GM12875 (cell line): ENCODE results near the gene WIZ.

Experiments used
- H3K4me3 ChIP-seq: one replicate; pipeline ENCODE4 v1.5.1; 2011; ENCODE audit warnings: low read depth, low read length, control low read depth
- TF ChIP-seq, protein P1 (sequence below): IDR thresholded peaks from 2 replicates; pipeline ENCODE4 v1.5.1; 2011; ENCODE audit warnings: low read depth, mild to moderate bottlenecking, control low read depth, inconsistent platforms, low read length, moderate library complexity, borderline replicate concordance; ENCODE audit not compliant: insufficient read depth

WIZ gene

DNA sequence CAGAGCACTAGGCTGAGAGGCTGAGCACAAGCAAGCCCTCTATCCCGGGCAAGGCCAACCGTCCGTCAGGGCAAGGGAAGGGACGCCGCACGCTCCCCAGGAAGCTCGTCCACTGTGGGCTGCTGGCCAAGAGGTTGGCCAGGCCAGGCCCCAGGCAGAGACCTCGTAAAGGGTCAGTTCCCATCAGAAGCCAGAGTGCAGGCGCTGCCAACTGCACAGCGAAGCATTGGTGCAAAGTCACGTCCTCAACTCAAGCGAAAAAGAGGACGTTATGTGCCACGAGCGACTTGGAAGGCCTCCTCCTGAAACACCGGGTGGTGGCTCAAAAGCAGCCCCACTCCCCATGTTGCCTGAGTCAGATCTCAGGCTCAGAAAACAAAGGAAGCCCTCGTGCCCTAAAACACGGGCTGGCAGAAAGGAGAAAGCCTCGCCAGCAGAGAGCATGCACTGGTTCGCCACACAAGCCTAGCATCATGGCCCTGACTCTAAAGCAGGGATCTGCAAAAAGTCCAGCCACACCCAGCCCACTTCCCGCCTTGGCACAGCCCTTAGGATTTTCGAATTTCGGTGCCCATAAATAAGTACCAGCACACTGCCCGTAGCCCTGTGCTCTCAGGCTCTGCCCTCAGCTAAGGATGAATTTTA is 74.8 kb downstream of the WIZ start:
- TF ChIP-seq, protein P1, sequence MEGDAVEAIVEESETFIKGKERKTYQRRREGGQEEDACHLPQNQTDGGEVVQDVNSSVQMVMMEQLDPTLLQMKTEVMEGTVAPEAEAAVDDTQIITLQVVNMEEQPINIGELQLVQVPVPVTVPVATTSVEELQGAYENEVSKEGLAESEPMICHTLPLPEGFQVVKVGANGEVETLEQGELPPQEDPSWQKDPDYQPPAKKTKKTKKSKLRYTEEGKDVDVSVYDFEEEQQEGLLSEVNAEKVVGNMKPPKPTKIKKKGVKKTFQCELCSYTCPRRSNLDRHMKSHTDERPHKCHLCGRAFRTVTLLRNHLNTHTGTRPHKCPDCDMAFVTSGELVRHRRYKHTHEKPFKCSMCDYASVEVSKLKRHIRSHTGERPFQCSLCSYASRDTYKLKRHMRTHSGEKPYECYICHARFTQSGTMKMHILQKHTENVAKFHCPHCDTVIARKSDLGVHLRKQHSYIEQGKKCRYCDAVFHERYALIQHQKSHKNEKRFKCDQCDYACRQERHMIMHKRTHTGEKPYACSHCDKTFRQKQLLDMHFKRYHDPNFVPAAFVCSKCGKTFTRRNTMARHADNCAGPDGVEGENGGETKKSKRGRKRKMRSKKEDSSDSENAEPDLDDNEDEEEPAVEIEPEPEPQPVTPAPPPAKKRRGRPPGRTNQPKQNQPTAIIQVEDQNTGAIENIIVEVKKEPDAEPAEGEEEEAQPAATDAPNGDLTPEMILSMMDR = no peak
- H3K4me3 ChIP-seq = no peak overlapping the region

DNA sequence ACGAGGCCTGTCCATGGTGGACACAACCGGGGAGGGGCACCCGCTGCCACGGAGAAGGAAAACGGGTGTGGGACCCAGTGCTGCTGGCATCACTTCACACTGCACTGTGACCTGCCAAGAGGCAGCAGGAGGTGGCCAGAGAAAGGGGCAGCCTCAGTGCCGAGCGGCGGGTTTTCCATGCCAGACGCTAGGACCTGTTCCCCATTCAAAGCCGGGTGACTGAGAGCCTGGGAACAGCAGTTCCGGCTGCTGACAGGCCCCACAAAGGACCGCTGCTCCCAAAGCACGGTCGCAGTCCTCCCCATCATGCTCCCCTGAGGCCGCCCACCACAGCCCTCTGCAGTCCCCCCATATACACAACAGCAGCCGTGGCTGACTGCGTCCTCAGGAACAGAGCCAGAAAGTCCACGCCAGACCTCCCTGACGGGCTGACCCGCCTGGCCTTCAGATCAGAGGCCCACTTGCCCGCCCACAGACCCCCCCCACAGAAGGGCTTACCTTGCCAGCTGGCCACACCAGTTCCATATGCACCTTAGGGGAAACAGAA is 75.6 kb downstream of the WIZ start:
- TF ChIP-seq, protein P1 = no peak
- H3K4me3 ChIP-seq = no peak overlapping the region

DNA sequence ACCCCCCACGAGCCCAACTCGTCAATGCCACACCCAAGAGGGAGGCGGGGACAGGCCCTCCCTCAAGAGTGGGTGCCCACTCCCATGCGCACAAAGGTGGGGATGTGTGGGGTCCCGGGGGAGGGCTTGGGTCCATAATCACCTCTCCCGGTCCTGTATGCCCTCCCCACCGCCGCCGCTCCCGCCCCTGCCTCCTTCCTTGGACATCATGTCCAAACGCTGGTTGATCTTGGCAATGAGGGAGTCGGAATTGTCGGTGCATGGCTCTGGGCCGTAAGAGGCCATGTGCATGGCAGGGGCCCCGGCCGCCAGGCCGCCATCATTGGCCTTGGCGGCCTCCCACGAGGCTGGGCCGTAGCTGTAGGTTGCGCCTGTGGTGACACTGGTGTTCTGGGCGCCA is 76.1 kb downstream of the WIZ start:
- TF ChIP-seq, protein P1 = no peak

DNA sequence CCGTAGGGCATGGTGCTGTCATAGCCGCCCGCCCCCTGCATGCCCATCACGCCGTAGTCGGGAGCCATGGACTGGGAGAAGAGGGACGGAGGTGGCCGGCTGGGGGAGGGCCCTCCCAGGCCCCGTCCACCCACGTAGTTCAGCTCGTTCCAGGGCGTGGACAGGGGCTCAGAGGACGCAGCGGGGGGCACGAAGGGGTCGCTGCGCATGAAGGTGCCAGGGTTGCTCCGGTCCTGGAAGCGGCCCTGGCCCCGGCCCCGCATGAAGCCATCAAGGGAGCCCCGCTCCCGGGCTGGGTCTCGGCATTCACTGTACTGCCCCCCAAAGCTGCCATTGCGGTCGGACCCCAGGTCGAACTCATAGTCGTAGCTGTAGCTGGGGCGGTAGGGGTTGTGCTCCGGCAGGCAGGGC is 76.9 kb downstream of the WIZ start:
- H3K4me3 ChIP-seq = no peak overlapping the region
- TF ChIP-seq, protein P1 = no peak

More for the DNA sequence above, 76.1 kb downstream of the WIZ start:
- no peak overlapping the region for H3K4me3 ChIP-seq

DNA sequence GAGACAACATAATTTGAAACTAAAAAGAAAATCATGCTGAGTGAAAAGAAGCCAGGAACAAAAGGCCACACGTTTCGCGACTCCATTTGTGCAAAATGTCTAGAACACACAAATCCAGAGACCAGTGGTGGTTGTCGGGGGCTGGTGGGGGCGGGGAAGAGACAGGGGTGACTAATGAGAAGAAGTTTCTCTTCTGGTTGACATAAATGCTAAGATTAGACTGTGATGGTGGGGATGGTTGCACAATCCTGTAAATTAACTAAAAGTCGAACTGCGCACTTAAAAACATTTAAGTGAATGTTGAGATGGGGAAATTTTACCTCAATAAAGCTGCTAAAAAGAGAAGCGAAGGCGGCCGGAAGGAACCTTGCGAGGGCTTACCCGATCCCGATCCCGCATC is 77.3 kb downstream of the WIZ start:
- TF ChIP-seq, protein P1 = no peak

DNA sequence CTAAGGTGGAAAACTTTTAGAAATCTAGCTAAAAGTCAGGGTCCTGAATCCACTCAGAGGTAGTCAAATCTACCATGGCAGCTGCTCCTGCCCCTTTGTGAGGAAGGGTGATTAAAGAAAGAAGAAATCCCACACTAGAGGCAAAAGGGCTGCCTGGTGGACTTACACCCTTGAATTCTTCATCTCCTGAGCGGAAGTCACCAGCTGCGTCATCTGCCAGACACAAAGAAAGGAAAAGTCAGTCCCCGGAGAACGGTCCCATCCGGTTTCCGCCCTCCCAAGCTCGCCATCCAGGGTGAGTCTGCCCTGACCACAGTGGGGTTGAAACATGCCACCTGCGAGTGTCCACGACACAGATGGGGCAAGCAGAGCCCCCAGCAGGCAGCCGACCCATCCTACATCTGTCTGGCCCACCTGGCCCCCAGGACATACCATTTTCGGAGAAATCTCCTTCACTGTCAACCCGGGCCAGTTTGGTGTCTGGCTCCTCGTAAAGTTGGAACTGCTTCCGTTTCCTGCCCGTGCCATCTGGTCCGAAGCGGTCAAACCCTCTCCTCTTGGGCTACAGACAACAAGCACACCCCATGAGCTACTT is 77.9 kb downstream of the WIZ start:
- no peak overlapping the region for H3K4me3 ChIP-seq
- TF ChIP-seq, protein P1 = no peak

More for the DNA sequence above, 77.3 kb downstream of the WIZ start:
- no peak overlapping the region for H3K4me3 ChIP-seq

DNA sequence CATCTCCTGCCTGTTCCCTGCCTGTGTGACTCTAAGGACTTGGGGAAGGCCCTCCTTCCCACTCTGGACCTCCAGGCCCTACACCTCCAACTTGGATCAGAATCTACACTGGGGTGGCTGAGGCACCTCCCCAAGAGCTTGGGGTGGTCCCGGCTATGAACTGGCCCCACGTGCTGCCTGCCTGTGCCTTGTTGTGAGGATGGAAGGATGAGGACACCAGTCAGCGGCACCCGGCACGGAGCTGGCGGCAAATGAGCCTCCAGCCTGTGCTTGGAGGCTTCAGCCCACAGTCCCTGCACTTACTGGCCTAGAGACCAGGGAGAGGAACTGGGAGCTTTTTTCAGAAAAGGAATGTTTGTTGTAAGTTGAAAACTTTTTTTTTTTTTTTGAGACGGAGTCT is 78.6 kb downstream of the WIZ start:
- TF ChIP-seq, protein P1 = no peak
- H3K4me3 ChIP-seq = no peak overlapping the region
